Islet of Langerhans (tissue), 1 donor: Measurements from ENCODE around the gene CDC42BPG.

ENCODE experiments used
- FAIRE-seq: peaks from one replicate; lab custom pipeline; 2011; peaks lifted over from hg19 to GRCh38; lab: Jason Lieb, UNC

Gene CDC42BPG, protein sequence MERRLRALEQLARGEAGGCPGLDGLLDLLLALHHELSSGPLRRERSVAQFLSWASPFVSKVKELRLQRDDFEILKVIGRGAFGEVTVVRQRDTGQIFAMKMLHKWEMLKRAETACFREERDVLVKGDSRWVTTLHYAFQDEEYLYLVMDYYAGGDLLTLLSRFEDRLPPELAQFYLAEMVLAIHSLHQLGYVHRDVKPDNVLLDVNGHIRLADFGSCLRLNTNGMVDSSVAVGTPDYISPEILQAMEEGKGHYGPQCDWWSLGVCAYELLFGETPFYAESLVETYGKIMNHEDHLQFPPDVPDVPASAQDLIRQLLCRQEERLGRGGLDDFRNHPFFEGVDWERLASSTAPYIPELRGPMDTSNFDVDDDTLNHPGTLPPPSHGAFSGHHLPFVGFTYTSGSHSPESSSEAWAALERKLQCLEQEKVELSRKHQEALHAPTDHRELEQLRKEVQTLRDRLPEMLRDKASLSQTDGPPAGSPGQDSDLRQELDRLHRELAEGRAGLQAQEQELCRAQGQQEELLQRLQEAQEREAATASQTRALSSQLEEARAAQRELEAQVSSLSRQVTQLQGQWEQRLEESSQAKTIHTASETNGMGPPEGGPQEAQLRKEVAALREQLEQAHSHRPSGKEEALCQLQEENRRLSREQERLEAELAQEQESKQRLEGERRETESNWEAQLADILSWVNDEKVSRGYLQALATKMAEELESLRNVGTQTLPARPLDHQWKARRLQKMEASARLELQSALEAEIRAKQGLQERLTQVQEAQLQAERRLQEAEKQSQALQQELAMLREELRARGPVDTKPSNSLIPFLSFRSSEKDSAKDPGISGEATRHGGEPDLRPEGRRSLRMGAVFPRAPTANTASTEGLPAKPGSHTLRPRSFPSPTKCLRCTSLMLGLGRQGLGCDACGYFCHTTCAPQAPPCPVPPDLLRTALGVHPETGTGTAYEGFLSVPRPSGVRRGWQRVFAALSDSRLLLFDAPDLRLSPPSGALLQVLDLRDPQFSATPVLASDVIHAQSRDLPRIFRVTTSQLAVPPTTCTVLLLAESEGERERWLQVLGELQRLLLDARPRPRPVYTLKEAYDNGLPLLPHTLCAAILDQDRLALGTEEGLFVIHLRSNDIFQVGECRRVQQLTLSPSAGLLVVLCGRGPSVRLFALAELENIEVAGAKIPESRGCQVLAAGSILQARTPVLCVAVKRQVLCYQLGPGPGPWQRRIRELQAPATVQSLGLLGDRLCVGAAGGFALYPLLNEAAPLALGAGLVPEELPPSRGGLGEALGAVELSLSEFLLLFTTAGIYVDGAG (N-terminal part only)

DNA sequence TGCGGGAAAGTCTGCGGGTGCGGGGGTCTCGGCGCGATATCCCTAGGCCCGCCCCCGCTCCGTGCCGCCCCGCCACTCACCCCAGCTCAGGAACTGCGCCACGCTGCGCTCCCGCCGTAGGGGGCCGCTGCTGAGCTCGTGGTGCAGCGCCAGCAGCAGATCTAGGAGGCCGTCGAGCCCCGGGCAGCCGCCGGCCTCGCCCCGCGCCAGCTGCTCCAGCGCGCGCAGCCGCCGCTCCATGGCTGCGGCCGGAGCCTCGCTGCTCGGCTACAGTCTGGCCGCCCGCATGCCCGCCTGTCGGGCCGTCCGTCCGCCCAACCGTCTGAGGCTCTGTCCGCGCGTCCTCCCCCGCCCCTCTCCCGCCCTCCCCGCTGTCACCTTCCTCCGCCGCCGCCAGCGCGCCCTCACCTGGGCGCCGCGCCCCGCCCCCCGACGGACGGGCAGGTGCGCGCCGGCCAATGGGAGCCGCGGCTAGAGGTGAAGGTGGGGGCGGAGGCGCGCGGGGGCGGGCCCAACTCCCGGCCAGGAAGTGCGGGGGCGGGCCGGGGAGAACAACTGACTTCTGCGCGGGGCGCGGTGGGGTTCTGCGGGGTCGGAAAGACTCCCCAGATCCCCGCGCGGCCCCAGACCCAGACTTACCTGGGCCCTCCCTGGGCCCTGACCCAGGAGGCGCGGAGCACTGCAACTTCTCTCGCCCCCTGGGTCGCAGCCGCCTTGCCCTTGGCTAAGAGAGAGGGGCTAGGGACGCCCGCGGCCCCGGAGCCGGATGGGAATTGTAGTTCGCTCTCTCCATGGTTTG, at the start of gene CDC42BPG:
Gene CDC42BPG (minus strand): TSS at position 324 of the 799 bp plus-strand sequence. CDS start 84 bp downstream, at position 240.
- no peak for FAIRE-seq

DNA sequence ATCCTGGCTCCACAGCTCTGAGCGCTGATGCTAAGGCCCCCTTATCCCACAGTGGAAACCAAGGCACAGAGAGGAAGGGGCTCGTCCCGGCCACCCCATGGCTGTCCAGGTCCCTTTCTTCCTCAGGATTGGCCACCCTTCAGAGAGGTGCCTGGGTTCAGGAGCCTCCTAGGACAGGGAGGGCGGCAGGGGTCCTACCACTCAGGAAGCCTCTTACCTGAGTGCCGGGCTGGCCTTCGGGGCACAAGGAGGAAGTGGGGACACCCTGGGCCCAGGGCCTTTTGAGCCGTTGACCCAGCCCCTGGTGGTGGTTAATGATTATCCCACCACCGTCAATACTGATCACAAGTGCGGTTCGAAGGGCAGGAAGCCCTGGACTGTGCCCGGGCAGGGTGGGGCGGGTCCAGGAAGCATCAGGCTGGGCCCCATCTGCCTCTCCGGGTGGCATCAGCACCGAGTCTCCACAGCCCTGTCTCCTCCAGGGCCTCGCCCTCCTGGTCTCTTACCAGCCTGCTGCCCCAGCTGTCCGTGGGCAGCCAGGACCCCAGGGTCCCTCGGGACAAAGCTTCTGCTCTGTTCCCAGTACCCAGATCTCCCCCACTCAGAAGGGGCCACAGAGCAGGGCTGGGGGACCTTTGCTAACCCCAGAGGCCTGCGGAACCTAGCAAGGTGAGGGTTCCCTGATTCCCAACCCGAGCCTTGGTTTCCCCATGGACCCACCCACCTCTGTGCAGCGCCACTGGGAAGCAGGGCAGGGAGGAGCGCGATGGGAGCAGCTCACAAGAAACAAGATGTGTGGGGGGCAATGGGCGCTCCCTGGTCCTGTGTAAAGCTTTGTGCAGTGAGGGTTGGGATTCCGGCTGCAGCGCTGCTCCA, 49.0 kb upstream of the CDC42BPG start:
- FAIRE-seq, result no peak

DNA sequence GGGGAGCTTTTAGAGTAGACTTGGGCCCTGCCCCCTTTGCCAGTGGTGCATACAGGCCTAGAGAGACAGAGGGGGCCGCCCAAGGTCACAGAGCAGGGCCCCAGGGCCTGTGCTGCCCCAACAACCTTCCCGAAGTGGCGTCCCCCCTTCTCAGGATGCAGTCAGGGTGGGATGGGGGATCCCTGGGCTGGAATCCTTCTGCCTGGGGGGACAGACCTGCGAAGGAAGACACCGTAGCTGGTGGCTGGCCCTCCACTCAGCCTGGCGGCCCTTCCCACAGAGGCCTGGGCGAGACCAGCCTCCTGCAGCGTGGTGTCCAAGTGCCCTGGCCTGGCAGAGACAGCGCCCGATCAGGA, 48.4 kb upstream of the CDC42BPG start:
- no peak for FAIRE-seq

DNA sequence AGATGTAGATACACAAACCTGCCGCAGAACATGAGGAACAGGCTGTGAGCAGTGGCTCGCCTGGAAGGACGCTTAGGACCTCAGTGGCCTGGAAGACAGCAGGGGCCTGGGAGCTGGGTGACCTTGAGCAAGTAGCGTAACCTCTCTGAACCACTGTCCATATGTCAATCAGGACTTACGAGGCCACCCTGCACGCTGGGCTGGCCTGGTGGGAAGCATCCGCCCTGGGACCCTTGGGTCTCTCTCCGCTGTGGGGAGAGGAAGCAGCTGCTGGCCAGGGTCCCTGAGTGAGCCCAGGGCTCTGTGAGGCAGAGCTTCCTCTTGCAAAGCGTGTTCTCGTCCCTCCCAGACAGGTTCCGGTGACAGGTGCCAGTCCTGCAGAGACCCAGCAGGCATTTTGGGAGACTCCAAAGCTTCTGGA, 48.0 kb upstream of the CDC42BPG start:
- FAIRE-seq, result no peak

DNA sequence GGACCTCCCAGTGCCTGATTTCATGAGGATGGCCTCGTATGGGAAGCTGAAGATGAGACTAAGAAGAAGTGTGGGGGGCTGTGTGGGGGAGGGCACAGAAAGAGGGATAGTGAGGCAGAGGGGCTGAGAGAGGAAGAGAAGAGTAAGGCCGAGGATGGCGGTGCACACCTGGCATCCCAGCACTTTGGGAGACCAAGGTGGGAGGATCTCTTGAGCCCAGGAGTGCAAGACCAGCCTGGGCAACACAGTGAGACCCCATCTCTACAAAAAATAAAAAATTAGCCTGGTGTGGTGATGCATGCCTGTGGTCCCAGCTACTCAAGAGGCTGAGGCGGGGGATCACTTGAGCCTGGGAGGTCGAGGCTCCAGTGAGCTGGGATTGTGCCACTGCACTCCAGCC, 47.4 kb upstream of the CDC42BPG start:
- no peak for FAIRE-seq

DNA sequence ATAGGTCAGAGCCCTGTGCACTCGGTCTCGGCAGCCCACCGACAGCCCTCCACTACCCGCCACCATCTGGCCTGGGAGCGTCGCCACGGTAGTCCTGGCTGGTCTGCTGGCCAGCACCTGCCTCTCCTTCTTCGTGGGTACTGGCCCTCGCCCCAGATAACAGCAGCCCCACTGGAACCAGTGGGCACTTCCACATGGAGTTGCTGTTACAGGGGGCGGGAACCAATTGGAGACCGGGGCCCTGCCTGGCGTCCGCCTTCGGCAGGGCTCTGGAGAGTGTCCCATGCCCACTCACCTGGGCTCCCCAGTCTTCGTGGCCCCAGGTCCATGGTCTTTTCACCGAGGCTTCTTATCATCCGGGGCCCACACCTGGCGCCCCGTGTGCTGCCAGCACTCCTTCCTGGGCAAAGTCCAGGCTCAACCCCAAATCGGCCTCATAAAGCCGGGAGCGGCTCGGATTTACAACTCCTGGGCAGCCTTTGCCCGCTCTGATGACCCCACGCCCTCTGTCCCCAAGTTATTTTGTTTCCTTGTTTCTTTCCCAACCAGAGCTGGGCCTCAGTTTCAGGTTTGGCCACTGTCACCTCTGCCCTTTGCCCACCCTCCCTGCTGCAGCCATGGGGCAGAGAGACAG, 46.9 kb upstream of the CDC42BPG start:
- no peak for FAIRE-seq

DNA sequence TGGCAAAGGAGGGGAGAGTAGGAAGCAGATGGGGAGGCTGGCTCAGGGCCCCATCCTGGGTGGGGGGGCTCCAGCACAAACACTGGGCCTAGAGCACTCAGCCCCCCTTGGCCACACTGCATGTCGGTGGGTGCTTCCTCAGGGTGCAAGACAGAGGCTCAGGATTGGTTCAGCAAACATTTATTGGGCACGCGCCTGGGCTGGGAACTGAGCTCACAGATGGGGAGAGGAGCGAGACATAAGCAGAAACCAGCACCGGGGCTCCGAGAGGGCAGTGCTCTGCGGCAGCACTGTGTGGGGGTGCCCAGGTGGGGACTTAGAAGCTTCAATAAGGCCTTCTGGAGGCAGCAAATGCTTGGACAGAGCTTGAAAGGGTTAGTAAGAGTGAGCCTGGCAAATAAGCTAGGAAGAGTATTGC, 46.1 kb upstream of the CDC42BPG start:
- FAIRE-seq, result no peak

DNA sequence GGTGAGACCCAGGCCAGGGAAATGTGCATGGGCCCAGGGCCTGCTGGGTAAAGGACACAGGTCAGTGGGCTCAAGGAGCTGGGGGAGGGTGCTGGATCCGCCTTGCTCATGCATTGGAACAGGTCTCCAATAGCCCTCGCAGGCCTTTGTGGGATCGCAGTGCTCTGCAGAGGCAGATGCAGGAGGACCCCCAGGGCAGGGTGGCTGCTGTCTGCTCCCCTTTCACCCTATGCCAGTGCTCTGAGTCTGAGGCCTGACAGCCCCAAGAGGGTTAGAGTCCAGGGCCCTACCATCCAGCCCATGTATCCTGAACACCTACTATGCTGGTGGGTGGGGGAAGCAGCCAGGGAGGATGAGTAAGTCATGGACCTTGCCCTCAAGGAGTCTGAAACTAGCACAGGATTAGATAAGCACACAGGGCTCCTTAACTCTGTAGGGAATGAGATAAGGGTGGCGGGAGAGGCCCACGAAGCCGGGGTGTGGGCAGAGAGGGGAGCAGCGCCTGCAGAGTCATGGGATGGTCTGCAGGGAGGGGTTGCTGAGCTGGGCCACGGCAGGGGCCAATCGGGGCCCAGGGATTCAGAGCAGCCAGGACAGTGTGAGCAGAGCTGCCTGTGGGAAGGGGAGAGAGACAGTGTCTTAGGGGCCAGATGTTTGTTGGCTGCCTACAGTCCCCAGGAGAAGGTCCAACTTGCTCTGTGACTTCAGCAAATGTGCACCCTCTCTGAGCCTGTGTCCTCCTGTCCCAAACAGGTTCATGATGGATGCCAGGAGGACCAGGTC, 44.5 kb upstream of the CDC42BPG start:
- FAIRE-seq, result no peak

DNA sequence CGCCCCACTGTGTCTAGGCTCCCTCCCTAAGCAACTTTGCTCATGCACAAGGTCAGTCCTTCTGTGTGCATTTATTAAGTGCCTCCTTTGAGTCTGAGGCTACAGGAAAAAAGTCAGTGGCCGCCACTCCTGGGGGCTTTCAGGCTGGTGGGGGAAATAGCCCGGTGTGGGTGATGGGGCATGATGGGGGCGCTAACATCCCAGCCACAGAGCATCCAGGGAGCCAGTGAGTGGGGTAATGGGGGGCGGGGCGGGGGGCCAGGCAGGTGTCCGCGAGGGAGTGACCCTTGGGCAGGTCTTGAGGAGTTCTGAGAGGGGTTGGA, 43.9 kb upstream of the CDC42BPG start:
- FAIRE-seq, result no peak

DNA sequence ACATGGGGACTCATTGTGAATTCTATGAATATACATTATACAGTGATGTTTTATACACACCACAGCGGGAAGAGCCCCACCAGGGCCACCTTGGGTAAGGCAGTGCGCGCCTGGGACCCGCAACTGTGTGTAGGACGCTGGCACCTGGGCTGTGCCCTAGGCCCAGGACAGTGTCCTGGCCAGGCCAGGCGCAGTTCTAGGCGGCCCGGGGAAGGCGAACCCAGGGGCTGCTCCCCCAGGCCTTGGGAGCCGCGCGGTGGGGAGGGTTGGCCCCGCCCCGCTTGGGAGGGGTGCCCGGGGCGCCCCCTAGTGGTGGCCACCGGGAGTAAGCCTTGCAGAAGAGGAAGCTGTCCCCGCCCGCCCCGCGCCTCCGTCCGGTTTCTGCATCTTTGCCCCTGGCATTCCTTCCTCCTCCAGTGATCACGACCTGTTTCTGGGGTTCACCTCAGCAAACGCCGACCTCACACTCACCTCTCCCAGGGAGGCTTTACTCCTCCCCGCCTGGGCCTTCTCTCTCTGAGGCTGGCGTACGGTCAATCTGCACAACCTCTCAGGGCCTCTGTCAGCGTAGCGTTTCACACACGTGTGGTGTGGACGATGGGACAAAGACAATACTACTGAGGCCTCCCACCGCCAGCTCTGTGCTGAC, 43.4 kb upstream of the CDC42BPG start:
- no peak for FAIRE-seq

DNA sequence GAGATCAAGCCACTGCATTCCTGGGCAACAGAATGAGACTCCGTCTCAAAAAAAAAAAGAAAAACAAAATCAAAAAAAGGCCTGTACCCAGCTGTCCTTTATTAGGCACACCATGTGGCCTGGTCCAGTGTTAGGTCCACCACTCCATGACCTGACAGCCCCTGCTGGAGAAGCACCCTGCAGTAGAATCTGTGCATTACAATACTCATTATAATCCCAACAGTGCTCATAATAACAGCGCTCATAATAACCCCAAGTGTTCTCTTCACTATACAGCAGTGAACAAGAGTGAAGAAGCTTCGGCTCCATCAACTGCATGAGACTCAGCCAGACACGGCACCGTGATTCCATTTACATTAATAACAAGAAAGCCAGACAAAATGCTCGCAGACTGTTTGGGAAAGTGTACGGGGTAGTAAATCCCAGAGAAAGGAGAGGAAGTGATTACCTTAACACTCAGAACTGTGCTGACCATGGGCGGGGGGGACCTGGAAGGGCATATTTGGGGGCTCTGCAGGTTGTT, 42.8 kb upstream of the CDC42BPG start:
- no peak for FAIRE-seq

DNA sequence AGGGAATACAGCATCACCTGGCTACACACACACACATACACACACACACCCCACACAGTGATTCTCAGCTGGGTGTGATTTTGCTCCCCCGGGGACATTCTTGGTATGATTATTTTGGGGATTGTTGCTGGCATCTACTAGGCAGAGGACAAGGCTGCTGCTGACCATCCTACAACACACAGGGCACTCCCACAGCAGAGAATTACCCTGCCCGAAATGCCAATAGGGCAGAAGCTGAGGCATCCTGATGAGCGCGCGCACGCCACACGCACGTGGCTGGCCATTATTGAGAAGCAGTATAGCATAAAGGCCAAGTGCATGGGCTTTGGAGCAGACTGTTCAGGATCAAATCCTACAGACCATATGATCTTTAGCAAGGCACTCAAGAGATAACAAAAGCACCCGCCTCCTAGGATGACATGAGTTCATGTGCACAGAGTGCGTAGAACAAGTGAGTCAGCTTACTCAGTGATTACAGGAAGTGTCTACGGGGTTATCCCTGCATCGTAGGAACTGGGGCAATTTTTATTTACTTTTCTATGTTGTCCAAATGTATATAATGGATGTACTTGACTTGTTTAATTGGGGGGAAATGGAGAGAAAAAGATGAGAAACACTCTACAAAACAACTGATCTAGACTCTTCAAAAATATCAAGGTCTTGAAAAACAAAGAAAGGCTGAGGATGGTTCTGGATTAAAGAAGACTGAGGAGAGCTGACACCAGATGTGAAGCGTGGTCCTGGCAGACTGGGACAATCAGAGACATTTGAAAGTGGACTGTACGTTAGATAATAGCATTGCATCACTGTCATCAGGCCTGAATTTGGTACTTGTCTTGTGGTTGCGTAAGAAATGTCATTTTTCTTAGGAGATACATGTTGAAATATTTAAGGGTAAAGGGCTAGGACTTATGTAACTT, 41.2 kb upstream of the CDC42BPG start:
- FAIRE-seq, result no peak

DNA sequence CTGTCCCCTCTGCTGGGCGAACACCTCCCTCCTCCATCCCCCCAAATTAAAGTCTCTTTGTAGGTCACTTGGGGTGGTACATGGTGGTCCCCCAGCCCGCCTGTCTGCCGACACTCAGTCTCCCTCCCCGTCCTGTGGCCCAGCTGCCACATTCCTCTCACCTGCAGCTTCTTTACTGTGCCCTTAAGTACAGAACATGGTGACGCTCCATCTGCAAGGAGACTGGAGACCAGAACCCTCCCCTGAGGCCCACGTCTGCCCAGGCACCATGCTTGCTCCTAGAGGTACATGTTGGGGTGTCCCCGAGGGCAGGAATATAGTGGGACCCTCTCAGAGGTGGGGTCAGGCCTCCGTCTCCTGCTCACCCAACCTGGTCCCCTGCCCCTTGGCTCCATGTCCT, 39.6 kb upstream of the CDC42BPG start:
- FAIRE-seq, result no peak

DNA sequence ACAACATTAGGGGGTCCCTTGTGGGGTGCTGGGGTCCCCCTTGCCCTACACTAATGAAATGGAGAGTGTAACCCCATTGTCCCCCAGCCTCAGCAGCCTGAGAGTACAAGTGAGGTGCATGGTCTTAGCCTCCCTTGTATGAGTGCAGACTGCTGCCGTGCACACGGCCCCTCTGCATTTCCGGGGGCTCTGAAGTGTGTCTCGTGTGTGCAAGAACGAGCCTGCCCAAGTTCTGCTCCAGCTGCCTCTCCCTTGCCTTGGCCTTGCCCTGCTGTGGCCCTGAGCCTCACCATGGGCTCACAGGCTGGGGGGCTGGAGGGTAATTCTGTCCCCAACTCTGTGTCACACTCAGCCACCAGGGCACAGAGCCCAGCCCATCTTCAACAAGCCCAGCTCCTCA, 39.1 kb upstream of the CDC42BPG start:
- FAIRE-seq, result no peak

DNA sequence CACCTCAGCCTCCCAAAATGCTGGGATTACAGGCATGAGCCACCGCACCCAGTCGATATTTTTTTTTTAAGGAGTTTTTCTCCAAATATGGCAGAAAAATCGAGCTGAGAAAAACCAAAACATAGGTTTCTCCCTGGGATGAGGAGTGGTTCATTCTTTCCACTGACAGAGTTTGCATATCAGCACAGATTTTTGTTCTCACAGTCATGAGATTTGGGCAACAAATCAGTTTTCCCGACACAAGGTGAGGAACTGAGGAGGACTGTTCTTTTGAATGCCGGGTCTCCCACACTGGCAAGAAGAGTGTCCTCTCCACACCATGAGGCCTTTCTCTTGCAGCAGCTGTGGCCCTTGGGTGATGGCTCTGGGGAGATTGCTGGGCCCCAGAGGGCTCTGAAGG, 37.8 kb upstream of the CDC42BPG start:
- no peak for FAIRE-seq

DNA sequence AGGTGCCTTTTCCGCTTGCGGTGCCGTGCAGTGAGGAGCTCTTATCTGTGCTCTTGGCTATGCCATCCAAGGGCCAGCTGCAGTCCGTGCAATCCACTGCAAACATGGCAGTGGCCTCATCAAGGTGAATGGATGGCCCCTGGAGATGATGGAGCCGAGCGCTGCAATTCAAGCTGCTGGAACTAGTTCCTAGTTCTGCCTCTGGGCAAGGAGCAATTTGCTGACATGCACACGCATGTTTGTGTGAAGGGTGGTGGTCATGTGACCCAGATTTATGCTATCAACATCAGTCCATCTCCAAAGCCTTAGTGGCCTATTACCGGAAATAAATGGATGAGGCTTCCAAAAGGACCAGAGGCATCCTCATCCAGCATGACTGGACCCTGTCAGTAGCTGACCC, 37.0 kb upstream of the CDC42BPG start:
- no peak for FAIRE-seq

DNA sequence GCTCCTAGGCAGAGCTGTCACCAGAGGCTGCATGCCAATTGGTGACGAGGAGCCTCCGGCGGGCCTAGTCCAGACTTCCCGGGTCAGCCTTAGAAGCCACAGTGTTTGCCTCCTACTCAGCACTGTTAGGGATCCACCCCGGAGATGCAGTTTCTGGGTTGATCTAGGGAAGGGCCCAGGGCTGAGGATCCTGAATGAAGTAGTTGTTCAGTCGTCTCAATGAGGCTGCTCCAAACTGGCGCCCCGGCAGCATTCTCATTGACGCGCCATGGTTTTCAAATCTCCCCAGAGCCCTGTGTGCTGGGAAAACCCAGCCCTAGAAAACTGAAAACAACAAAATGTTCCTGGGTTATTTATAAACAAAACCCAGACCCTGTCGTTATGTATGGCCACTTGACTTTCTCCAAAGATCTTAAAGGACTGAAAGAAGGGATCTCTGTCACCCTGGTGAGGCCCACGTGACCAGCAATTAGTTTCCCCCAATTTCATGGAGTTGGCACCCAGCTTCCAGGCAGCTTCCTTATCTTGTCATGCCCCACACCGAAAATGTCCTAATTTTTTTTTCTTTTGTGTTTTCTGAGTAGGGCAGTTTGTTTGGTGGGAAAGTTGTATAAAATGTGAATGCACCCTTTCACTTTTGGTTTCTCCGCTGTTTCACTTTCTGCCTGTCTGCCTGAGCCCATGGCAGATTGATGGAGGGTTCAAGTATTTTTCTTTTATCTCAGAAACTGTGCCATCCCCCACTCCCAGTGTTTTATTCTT, 36.0 kb upstream of the CDC42BPG start:
- FAIRE-seq, result no peak
